AG09309 (cell line): ENCODE data around the gene HMG20B.

Source experiments
- DNase-seq: peaks from one replicate; pipeline ENCODE4 v3.0.0-alpha.2; 2010; ENCODE audit warnings: low read depth
- H3K4me3 ChIP-seq: 2 replicates; pipeline ENCODE4 v1.5.1; 2011; ENCODE audit warnings: mild to moderate bottlenecking, low read depth, low read length, moderate library complexity; ENCODE audit not compliant: control insufficient read depth
- TF ChIP-seq, protein P1 (sequence below): IDR thresholded peaks from 2 replicates; pipeline ENCODE4 v1.5.1; 2011; ENCODE audit warnings: mild to moderate bottlenecking, low read depth, low read length, inconsistent platforms; ENCODE audit not compliant: insufficient read depth, control insufficient read depth; ENCODE audit errors: missing control alignments

Gene HMG20B

DNA sequence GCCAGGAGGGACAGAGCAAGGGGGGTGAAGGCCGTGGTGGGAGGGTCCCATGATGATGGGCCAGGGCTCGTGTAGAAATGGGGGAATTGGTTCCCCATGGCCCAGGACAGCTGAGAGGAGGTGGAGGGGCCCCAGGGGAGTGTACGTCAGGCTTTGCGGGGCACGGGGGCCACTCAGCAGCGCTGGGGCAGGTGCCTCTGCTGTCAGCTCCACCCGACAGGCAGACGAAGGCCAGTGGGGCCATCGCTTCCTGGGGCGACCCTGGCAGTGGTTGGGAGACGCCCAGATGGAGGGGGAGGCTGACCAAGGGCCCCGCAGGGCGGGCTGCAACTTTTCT, 35.7 kb upstream of the HMG20B start:
- TF ChIP-seq, protein P1, sequence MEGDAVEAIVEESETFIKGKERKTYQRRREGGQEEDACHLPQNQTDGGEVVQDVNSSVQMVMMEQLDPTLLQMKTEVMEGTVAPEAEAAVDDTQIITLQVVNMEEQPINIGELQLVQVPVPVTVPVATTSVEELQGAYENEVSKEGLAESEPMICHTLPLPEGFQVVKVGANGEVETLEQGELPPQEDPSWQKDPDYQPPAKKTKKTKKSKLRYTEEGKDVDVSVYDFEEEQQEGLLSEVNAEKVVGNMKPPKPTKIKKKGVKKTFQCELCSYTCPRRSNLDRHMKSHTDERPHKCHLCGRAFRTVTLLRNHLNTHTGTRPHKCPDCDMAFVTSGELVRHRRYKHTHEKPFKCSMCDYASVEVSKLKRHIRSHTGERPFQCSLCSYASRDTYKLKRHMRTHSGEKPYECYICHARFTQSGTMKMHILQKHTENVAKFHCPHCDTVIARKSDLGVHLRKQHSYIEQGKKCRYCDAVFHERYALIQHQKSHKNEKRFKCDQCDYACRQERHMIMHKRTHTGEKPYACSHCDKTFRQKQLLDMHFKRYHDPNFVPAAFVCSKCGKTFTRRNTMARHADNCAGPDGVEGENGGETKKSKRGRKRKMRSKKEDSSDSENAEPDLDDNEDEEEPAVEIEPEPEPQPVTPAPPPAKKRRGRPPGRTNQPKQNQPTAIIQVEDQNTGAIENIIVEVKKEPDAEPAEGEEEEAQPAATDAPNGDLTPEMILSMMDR = no peak
- no peak overlapping the region for H3K4me3 ChIP-seq
- DNase-seq = no peak

DNA sequence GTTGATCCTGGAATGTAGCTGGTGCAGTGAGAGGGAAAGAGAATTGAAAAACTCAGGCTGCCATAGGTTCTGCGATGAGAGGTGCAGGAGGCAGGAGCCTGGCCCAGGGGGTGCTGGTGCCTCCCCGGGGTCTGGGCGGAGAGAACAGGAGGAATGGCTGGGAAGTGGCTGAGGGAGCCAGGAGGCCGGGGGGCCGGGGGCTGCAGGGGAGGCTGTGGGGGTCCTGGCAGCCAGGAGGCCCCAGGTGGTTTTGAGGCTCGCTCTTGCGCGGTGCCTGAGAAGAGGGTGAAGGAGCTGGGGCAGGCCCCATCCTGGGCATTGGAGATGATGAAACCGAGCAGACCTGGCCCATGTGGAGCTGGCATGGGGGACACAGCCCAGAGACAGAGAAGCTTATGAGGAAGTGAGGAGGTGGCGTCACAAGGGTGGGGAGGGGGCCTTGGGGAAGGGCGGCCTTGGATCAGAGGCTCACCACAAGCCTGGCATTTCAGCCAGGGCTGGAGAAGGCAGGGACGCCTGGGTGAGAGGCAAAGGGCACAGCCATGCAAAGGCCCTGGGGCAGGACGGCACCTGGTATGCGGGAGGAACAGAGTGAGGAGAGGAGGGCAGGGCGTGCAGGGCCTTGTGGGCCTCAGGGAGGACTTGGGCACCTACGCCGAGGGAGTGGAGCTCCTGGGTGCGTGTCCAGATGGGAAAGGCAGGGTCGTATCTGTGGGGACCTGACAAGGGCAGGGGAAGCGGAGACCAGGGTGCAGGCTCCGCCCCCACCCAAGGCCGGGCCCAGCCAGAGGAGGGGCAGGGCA, 35.1 kb upstream of the HMG20B start:
- no peak for DNase-seq
- TF ChIP-seq, protein P1 = no peak

DNA sequence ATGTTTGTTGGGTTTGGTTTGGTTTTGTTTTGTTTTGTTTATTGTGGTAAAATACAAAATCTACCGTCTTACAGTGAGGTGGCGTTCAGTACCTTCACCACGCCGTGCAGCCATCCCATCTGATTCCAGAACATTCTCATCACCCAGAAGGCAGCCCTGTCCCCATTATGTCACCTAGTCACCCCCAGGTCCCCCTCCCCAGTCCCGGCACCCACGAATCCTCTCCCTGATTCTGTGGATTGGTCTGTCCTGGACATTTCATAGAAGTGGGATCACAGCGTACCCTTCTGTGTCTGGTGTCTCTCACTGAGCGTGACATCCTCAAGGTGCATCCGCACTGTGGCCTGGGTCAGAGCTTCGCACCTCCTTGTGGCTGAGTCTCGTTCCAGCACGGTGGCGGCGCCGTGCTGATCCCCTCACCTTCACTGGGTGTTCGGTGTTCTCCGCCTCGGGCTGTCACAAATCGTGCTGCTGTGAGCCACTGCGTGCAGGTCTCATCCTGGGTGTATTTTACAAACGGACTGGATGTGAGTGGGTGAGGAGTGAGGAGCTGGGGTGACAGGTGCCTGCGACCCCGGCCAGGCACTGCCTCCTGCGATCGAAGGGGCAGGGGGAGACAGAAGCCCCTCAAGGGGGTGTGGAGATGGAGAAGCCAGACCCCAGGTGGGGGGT, 34.4 kb upstream of the HMG20B start:
- DNase-seq = no peak

More for the DNA sequence above, 35.1 kb upstream of the HMG20B start:
- no peak overlapping the region for H3K4me3 ChIP-seq

DNA sequence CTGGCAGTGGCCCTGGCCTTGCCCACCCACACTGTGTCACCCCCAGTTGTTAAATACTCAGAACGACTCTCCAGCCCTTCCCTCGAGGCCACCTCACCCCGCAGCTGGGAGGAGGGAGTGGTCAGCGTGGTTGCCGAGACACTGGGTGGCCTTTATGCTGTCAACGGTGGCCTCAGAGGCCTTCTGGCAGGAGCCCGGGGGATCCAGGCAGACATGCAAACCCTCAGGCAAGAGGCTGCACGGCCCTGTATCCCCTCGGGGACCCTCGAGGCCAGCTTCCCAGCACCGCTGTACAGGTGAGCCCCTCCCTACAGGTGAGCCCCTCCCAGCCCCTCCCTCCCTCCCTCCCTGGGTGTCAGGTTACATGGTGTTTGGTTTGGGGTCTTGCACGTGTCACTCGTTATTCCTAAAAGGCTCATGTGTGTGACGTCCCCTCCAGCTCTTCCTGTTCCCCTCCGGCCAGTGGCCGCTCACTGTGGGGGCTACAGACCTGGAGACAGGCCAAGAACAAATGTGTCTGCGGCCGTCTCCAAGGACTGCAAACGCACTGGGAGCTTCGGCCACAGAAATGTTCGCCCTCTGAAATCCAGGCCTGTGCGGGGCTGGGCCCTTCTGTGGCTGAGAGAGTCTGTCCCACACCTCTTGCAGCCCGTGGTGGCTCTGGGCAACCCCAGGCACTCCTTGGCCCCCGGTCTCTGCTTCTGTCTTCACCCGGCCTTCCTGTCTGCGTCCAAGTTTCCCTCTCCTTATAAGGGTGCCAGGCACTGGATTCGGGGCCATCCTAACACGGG, 33.6 kb upstream of the HMG20B start, which contains the start of gene TEKTIP1:
TEKTIP1 (plus strand) TSS at position 210 of the 791 bp plus-strand sequence; CDS start at position 214, 4 bp downstream.
- TF ChIP-seq, protein P1 = no peak
- H3K4me3 ChIP-seq = no peak within 1 kb of the TSS
- DNase-seq = no peak

More for the DNA sequence above, 34.4 kb upstream of the HMG20B start:
- TF ChIP-seq, protein P1 = no peak
- H3K4me3 ChIP-seq = no peak overlapping the region

DNA sequence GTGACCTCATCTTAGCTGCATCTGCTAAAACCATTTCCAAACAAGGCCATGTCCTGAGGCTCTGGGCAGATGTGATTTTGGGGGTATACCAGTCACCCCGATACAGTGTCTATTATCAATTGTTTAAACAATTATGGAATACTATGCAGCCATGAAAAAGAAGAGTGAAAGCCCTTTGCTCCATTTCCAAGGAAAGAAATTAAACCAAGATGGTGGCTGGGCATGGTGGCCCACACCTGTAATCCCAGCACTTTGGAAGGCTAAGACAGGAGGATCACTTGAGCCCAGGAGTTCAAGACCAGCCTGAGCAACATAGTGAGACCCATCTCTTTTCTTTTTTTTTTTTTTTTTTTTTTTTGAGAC, 33.0 kb upstream of the HMG20B start:
- no peak overlapping the region for H3K4me3 ChIP-seq
- no peak for DNase-seq
- TF ChIP-seq, protein P1 = no peak
